HG02840 (cell line): ENCODE results near the gene SOCS1.

Source experiments
- ATAC-seq: cut with Tn5 transposase; IDR thresholded peaks from one replicate; pipeline ENCODE4 v1.9.1; 2021; ENCODE audit warnings: mild to moderate bottlenecking, moderate library complexity, moderate number of reproducible peaks; ENCODE audit not compliant: unreplicated experiment, low FRiP score

Gene SOCS1

GRCh38 chr16:11264155-11264832 is 8.3 kb upstream of the SOCS1 start:
- ATAC-seq: no peak

GRCh38 chr16:11263737-11264136 is 7.7 kb upstream of the SOCS1 start:
- ATAC-seq: no peak

- ATAC-seq: no peak
Measured at GRCh38 chr16:11262915-11263314, 6.9 kb upstream of the SOCS1 start.

- ATAC-seq: no peak
Measured at GRCh38 chr16:11260596-11260966, 4.6 kb upstream of the SOCS1 start.

- ATAC-seq: no peak
Measured at GRCh38 chr16:11259655-11260595, 3.9 kb upstream of the SOCS1 start.

- no peak for ATAC-seq
Measured at GRCh38 chr16:11258553-11259492, 2.8 kb upstream of the SOCS1 start.

- no peak for ATAC-seq
Measured at GRCh38 chr16:11257131-11257938, 1.3 kb upstream of the SOCS1 start.

- ATAC-seq: no peak
Measured at GRCh38 chr16:11256661-11257130, 692 bp upstream of the SOCS1 start.

- ATAC-seq: peak; percentile 0
Measured at GRCh38 chr16:11254913-11255736, 879 bp downstream of the SOCS1 start.

GRCh38 chr16:11253995-11254912 is 1.8 kb downstream of the SOCS1 start:
- ATAC-seq: no peak

GRCh38 chr16:11253009-11253994 is 2.7 kb downstream of the SOCS1 start:
- no peak for ATAC-seq

GRCh38 chr16:11252482-11252931 is 3.5 kb downstream of the SOCS1 start:
- ATAC-seq: no peak

- ATAC-seq: no peak
Measured at GRCh38 chr16:11251525-11252481, 4.2 kb downstream of the SOCS1 start.

GRCh38 chr16:11250786-11251524 is 5.0 kb downstream of the SOCS1 start:
- ATAC-seq: no peak
